Skin epidermis (tissue), 12 donors: Measurements from ENCODE around the gene LSM3.
A peak's percentile ranks its signal among the peaks of the same experiment; 100 is the strongest.

Experiments
- H3K27ac ChIP-seq, 21 experiments: fragments of 200-600 bp; sonication (generic) in 11 of 21; one replicate each; pipeline ENCODE4 v1.5.0; 2020; ENCODE audit warnings: mild to moderate bottlenecking in 3 of 21, inconsistent platforms in 2 of 21, moderate library complexity in 2 of 21
- H3K4me3 ChIP-seq, 7 experiments: fragments of 200-600 bp; sonication (generic) in 2 of 7; one replicate each; pipeline ENCODE4 v1.5.0; 2020; ENCODE audit warnings: inconsistent platforms in 2 of 7, mild to moderate bottlenecking in 2 of 7, moderate library complexity in 1 of 7

Gene LSM3

GRCh38 chr3:14141602-14142341, 36.8 kb upstream of the LSM3 start:
- no peak overlapping the region for H3K4me3 ChIP-seq
- peak overlapping the region in 19 of 21 experiments; percentile 15 to 98 (median 87) for H3K27ac ChIP-seq

- peak overlapping the region in 19 of 21 experiments; percentile 5 to 98 (median 88) for H3K27ac ChIP-seq
- H3K4me3 ChIP-seq, result no peak overlapping the region
Observed at GRCh38 chr3:14142567-14143270, 35.9 kb upstream of the LSM3 start.

GRCh38 chr3:14143271-14144225, 35.1 kb upstream of the LSM3 start:
- Histone ChIP-seq H3K4me3 (no peak overlapping the region), H3K27ac (peak overlapping the region in 20 of 21 experiments; percentile 63 to 98 (median 88))

- peak overlapping the region in 2 of 7 experiments; percentile 2 to 12 for H3K4me3 ChIP-seq
- peak overlapping the region; percentile 70 to 98 (median 88) for H3K27ac ChIP-seq
Observed at GRCh38 chr3:14144423-14145075, 34.1 kb upstream of the LSM3 start.

GRCh38 chr3:14145236-14145635, 33.4 kb upstream of the LSM3 start:
- H3K27ac ChIP-seq, result peak overlapping the region in 20 of 21 experiments; percentile 71 to 98 (median 88)
- H3K4me3 ChIP-seq, result peak overlapping the region in 1 of 7 experiments; percentile 2

GRCh38 chr3:14145670-14146380, 32.8 kb upstream of the LSM3 start:
- H3K4me3 ChIP-seq, result no peak overlapping the region
- H3K27ac ChIP-seq, result peak overlapping the region in 20 of 21 experiments; percentile 22 to 98 (median 88)

DNA sequence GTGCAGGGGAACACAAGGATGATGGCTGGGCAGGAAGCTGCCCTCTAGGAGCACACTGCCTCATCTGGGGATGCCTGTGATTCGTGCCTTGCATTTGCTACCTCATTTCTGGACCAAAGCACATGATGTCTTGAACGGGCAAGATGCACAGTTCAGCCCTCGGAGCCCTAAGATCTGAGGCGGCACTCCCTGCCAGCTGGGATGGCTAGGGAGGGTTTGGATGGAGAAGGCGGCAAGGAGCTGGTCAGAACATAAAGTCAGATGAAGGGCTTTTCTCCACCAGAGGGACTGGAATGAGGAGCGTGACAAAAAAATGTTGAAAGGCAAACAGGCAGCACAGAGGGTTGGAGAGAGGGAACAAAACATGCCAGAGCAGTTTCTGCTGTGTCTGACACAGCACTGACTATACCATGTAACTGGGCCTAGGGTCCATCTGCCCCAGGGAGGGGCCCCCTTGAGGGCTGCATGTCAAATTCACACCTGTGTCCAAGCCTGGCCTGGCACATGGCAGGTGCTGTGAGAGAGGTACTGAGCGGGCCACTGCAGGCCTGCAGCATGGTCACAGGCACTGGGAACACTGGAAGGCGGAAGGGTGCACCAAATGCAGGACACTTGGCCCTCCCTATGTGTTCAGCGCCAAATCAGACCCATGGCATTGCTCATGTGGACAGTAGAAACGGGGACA, 32.1 kb upstream of the LSM3 start:
- Histone ChIP-seq H3K27ac (peak overlapping the region in 18 of 21 experiments; percentile 3 to 98 (median 88)), H3K4me3 (no peak overlapping the region)

GRCh38 chr3:14147066-14147435, 31.6 kb upstream of the LSM3 start:
- Histone ChIP-seq H3K27ac (peak overlapping the region in 16 of 21 experiments; percentile 3 to 98 (median 87)), H3K4me3 (no peak overlapping the region)

DNA sequence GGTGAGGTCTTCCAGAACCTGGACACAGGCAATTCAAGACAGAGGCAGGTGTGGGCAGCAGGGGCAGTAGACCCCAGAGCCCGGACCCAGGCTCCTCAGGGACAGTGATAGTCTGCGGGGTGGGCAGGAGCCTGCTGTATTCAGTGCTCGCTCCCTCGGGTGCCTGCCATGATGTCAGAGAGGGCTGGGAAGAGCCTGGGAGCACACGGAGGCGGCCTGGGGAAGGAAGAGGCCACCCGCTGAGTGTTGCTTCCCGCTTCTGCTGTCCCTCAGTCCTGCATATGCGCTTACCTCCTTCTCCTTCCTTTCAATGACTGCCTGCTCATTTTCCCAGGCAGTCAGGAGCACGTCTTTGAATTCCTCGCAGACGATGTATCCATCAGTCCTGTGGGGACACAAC, 31.0 kb upstream of the LSM3 start:
- H3K4me3 ChIP-seq, result no peak overlapping the region
- H3K27ac ChIP-seq, result peak overlapping the region in 11 of 21 experiments; percentile 8 to 98 (median 60)

DNA sequence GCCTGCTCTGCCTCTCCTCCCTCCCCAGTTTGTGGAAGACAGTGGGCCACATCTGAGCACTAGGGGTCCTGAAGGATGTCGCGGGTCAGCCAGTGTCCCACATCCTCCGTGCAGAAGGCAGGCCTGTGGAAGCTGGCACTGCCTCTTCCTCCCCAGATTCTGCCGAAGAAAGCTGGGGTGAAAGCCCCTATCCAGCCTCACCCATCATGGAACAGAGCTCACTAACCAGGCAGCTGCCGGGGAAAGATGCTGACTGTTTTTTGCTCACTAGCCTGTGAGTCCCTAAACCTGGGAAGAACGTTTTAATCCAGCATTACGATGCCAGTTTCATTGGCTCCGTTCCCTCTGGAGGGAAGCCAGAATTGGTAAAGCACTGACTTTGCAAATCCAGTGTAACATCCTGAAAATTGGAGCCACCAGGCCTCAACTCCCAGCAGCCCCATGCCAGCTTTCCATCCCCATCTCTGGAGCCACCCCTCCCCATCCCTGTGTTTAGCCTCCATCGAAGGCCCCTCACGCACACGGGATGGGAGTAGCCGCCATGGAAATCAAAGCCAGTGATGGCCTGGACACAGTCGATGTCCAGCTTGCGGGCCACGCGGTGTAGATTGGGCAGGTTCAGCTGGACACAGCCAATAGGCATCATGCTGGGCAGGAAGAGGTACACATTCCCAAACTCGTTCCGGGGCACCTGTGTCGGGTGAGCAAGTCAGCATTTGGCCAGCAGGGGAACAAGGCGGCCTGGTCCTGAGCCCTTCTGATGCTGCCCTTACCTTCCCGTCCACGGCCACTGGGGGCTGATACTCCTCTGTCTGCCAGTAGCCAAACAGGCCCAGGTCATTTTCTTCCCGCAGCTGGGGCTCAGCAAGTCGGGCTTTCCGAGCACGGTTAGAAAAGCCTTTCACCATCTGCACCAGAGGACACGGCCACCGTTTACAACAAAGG, 30.3 kb upstream of the LSM3 start:
- Histone ChIP-seq H3K27ac (peak overlapping the region in 8 of 21 experiments; percentile 14 to 98 (median 49)), H3K4me3 (no peak overlapping the region)

- no peak overlapping the region for H3K27ac ChIP-seq
- H3K4me3 ChIP-seq, result no peak overlapping the region
Observed at GRCh38 chr3:14150078-14150477, 28.5 kb upstream of the LSM3 start.

DNA sequence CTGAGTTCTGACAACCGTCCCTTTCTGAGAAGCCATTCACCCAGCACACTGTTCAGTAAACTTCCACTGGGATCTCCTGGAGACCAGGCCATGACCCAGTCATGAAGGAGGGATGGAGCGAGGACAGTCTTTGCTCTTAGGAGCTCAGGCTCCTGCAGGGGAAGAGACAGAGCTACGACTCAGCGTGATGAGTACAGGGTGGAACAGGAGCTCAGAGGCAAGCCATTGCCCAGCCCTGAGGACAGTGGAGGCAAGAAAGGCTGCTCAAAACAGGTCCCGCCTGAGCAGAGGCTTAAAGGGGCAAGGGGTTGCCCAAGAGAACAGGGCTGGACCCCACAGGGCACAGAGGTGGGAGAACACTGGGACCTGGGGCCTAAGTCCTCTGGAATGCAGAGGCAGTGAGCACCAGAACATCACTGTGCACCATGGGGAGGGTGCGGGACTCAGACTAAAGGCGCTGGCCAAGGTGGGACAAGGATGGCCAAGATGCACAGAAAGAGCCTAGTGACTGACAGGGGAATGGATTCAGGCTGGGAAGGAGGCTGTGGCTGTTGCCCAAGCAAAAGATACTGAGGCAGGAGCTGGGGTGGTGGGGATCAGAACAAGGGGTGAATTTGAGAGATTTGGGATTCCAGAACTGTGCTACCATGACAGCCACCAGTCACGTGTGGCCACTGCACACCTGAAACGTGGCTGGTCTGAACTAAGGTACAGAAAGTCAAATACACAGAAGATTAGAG, 28.0 kb upstream of the LSM3 start:
- no peak overlapping the region for H3K4me3 ChIP-seq
- no peak overlapping the region for H3K27ac ChIP-seq

DNA sequence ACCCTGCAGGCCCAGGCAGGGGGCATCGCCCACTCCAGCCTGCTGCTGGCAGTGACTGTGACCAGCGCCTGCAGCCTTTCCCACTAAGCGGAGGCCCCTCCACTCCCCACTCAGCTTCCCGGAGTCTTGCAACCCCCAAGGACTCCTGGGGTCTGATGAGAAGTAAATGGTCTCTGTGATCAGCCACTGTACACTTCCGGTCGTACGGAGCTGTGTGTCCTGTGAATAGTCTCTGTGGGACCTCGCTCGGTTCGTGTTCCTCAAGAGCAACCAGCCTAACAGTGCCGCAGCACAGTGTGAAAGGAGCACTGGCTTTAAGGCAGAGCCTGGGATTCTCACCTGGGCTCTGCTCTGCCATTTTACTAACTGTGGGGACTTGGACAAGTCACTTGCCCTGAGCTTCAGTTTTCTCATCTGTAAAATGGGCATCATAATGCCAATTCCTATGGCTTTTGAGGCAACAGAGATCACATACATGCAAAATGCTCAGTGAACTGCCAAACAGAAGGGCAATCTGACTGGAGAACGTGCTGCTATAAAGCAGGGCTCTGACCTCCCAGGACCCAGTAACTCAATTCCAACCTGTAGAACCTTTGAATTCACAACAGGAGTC, 27.0 kb upstream of the LSM3 start:
- no peak overlapping the region for H3K27ac ChIP-seq
- no peak overlapping the region for H3K4me3 ChIP-seq

- Histone ChIP-seq H3K27ac (no peak overlapping the region), H3K4me3 (no peak overlapping the region)
Observed at GRCh38 chr3:14152233-14152962, 26.2 kb upstream of the LSM3 start.

DNA sequence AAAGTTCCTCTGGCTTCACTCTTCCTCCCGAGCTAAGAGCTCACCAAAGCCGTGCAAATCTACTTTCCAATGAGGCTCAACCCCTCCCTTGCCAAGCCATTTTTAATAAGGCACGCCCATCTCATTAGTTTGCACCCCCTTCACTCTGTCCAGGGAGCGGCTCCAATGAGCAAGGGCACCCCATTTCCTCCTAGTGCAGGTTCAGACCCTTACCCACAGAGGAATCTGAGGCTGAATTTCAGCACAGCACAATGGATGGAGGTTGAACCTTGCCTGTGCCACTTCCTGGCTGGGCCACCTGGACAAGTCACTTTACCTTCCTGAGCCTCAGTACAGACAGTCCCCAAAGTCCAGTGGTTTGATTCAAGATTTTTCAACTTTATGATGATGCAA, 25.7 kb upstream of the LSM3 start:
- no peak overlapping the region for H3K27ac ChIP-seq
- no peak overlapping the region for H3K4me3 ChIP-seq
